Mucosa of gallbladder (tissue), 1 donor: ENCODE results near the gene ADK. TPM values are rescaled to one million over a fixed set of nuclear protein-coding genes. Genes with fewer than 3 reads are reported as not detected.
"Not testable (repeated sequence)": the region's sequence is repeated elsewhere in the genome, so short reads cannot be mapped to it uniquely, and the experiment has no call there.

ENCODE experiments used
- DNase-seq: peaks from one replicate; pipeline ENCODE4 v3.0.0-alpha.2; 2020; ENCODE audit warnings: low spot score
- total RNA-seq: library from RNA; stranded (reverse); gene quantifications from one replicate; pipeline ENCODE4 v1.2.1, GENCODE V29; 2021
- donor health status: DM: no; HTN: no; CAD: no.

The ADK gene
- total RNA-seq, 1 donor from 2014 or later: 13.0 TPM

DNA sequence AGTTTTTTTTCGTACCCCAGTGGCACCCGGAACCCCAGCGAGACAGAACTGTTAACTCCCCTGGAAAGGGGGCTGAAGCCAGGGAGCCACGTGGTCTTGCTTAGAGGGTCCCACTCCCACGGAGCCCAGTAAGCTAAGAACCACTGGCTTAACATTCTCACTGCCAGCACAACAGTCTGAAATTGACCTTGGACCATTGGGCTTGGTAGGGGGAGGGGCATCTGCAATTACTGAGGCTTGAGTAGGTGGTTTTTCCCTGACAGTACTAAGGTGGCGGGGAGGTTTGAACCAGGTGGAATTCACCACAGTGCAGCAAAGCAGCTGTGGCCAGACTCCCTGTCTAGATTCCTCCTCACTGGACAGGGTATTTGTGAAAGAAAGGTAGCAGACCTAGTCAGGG lies 196.5 kb downstream of the ADK start:
- no peak for DNase-seq

DNA sequence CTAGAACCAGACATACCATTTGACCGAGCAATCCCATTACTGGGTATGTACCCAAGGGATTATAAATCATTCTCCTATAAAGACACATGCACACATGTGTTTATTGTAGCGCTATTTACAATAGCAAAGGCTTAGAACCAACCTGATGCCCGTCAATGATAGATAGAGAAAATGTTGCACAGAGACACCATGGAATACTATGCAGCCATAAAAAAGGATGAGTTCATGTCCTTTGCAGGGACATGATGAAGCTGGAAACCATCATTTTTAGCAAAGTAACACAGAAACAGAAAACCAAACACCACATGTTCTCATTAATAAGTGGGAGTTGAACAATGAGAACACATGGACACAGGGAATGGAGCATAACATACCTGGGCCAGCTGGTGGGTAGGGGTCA lies 202.0 kb downstream of the ADK start:
- DNase-seq: not testable (repeated sequence)

DNA sequence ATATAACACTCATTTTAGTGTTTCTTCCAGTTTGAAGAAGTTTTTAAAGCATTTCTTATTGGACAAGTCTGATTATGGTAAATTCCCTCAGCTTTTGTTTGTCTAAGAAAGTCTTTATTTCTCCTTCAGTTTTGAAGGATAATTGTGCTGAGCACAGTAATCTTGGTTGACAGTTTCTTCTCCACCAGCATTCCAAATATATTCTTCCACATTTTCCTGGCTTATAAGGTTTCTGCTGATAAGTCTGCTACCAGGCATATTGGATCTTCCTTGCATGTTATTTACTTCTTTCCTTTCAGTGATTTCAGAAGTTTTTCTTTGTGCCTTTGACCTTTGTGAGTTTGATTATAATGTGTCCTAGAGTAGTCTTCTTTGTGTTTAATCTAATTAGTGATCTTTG lies 210.7 kb downstream of the ADK start:
- no peak for DNase-seq

DNA sequence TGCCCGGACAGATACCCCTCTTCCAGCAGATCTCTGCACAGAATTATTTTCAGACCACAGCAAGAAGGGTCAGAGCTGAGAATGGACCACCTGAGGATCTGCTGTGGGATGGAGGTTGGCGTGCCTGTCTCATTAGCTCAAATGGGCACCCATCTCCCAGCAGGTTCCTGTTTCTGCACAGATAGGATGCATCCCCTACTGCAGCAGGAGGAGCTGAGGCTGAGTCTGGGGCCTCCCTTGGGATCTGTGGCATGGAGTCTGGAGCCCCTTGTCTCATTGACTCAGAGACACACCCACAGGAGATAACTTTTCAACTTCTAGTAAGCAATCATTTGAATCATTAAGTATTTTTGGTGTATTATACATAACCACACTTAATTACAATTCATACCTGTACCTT lies 212.7 kb downstream of the ADK start:
- DNase-seq: no peak

DNA sequence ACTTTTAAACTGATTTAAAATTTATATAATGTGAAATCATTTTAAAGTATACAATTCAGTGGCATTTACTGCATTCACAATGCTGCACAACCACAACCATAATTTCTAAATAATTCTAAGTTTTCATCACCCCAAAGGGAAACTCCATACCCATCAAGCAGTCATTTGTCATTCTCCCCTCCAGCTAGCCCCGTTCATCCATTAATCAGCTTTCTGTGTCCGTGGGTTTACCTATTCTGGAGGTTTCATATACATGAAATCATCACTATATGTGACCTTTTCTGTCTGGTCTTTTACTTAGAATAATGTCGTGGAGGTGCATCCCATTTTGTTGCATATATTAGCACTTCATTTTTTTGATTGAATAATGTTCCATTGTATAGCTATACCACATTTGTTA lies 214.1 kb downstream of the ADK start:
- no peak for DNase-seq

DNA sequence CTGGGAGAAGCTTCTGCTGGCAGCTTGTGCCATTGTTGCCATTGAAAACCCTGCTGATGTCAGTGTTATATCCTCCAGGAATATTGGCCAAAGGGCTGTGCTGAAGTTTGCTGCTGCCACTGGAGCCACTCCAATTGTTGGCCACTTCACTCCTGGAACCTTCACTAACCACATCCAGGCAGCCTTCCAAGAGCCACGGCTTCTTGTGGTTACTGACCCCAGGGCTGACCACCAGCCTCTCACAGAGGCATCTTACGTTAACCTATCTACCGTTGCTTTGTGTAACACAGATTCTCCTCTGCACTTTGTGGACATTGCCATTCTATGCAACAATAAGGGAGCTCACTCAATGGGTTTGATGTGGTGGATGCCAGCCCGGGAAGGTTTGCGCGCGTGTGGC lies 220.7 kb downstream of the ADK start:
- DNase-seq: no peak

DNA sequence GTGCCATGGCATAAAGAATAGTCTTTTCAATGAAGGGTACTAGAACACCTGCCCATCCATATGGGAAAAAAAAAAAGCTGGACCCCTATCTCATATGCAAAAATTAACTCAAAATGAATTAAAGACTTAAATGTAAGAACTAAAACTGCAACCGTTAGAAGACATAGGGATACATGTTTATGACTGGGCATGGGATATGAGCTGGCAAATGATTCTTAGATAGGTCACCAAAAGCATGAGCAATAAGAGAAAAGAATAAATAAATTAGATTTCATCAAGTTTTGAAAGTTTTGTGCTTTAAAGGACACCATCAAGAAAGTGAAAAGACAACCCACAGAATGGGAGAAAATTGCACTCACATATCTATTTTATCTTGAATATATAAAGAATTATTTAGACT lies 222.0 kb downstream of the ADK start:
- DNase-seq: no peak

DNA sequence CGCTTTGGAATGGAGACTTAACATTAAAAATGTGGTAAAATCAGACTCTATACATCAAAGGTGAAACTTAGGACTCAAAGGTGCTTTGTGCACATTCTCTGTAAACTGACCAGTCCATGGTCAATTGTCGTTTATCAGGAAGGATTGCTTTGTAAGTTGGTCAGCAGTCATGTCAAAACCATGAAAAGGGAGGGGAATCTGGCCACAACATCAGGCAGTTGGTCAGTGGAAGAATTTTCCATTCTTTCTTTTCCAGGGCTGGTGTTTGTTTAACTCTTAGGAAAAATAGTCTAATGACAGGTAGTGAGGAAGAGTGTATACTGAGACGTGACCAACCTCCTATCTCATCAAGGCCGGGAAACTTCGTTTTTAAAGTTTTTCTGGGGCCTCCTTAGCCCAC lies 226.5 kb downstream of the ADK start:
- no peak for DNase-seq

DNA sequence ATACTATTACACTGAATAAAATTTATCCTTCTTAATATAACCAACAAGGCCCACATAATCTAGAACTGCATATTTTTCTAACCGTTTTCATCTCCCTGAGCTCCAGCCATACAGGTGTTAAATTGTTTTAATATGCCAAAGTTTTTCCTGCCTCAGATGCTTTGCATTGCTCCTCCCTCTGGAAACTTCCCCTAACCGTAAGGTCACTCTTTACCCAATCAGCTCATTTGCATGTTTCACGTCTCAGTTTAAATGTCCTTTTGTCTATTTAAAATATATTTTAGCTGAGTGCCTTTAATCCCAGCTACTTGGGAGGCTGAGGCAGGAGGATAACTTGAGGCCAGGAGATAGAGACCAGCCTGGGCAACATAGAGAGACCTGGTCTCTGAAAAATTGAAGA lies 228.5 kb downstream of the ADK start:
- no peak for DNase-seq

DNA sequence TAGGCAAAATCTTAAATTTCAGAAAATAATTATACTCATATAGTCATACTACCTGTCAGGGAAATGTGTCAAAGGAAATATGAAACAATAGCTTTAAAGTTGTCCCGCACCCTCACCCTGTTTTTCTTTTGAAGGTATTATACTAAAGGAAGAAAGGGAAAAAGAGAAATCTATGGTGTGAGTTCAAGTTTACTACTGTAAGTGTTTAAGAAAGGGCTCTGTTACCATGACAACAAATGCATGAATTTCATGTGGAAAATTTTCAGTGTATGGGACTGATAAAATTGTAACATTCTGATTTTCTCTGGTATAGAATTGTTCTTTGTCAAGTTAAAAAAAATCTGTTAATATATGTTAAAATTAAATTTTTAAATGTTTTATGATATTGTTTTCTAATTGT lies 229.8 kb downstream of the ADK start:
- no peak for DNase-seq

DNA sequence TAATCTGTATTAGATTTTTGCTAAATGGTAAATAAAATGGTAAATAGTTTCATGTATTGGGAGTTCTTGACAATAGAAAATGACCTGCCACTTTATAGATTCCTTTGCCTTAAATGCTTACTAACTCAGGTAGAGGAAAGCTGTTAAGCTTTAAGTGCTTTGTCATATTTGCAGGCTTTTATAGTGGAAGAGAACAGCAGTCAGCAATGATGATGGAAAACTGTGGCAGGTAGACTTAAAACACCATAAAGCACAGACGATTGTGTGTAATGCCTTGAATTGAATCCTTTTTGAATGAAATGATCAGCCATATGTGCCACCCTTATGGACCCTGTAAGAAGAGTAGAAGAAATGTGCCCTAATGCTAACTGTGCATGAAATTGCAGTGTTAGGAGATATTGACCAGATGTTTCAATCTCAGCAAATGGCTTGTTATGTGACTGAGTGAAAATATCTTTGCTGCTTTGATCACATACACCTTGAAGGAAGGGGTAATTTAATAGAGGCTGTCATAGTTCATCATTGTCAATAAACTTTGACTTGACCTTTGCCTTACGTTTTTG lies 230.4 kb downstream of the ADK start:
- no peak for DNase-seq

DNA sequence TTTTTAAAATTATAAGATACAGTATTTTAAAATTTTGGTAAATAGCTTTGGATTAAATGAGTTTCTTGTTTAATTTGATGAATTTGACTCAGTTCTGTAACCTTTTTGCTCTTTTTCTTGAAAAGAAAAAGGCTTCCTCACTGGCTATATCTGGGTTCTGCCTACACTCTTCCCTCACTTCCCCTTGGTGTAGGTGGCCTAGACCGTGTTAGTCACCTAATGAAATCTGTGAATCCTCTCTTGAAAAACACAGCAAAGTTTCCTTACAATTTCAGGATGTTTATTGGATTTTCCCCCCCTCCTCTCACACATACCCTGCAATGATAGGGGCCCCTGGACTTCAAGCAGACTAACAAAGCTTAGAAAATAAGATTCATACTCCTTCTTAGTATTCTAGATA lies 231.6 kb downstream of the ADK start:
- no peak for DNase-seq

DNA sequence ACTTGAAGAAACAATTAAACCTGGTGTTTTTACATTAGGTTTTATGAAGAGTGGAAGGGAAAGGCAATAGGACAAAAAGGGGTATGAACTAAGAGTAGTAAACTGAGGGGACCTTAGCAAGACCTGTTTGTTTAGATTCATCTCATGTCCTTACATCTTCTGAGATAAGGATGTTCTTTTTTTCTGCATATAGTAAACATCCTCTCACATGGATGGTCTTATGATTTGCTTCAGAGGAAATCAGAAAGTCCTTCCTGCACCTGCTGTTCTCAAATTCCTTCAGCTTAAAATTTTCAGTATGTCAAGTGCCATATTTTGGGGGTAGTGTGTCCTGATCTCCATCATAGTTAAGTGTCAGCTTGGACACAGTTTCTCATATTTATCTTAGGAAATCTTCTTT lies 232.6 kb downstream of the ADK start:
- no peak for DNase-seq

DNA sequence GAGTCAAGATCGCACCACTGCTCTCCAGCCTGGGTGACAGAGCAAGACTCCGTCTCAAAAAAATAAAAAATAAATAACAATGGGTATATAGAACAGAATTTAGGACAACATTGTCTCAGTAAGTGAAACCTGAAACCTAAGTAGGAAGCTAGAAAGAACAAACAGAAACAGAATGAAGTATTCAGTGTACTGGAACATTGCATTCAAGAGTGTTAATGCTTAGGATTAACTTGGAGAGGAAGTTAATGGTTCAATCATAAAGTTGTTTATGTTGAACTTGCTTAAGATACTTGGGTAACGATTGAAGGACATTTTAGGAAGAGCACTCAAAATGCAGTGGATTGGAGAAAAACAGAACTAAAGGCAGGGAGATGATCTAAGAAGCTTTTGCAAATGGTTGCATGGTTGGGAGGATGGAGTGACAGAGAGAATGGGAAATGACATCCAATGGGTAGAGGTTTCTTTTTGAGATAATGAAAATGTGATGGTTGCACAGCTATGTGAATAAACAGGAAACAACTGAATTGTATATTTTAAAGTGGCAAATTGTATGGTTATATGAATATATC lies 233.7 kb downstream of the ADK start:
- DNase-seq: no peak

DNA sequence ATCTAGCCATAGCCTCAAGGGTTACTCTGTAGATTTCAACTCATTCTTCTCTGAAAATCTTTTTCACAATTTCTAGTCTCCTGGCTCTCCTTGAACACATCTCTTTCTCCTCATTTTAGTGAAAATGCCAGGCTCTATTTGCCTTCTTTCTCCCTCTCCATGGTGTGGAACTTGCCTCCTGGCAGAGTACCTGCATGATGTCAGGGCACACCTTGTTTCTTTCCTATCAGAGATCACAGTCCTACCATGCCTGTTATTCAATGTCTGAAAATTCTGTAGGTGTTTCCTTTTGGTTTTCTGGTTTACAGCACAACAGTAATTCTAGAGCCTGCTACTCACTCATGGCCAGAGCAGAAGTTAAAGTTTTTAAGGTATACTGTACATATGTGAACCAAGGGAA lies 237.8 kb downstream of the ADK start:
- no peak for DNase-seq

DNA sequence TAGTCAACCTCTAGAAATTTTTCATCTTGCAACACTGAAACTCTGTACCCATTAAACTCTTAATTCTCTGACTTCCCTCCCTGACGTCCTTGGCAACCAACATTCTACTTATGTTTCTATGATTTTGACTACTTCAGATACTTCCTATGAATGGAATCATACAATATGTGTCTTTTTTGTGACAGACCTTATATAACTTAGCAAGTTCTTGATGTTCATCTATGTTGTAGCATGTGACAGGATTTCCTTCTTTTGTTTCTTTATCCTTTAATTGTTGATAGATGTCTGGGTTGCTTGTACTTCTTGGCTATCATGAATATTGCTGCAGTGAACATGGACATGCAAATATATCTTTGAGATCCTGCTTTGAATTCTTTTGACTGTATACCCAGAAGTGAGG lies 240.8 kb downstream of the ADK start:
- no peak for DNase-seq

DNA sequence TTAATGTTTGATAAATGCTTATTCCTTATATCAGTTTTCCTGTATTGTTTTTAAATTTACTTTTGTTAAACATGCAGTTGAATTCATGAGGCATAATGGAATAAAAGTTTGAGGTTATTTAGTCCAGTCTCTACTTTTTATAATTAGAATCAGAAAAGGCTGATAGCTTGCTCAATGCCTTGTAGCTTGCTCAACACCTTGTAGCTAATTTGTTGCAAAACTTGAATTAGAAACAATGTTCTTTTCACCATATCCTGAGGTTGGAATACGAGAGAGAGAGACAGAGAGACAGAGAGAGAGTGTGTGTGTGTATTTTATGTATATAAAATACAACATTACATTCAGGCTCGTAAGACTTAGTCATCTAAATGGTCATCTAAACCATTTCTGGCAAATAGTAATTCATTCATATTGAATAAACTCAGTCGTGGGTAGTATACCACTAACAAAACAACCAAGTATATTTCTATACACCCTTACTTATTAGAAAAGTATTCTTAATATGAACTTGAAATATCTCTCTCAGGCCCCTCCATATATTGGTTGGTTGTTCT lies 243.5 kb downstream of the ADK start:
- no peak for DNase-seq

DNA sequence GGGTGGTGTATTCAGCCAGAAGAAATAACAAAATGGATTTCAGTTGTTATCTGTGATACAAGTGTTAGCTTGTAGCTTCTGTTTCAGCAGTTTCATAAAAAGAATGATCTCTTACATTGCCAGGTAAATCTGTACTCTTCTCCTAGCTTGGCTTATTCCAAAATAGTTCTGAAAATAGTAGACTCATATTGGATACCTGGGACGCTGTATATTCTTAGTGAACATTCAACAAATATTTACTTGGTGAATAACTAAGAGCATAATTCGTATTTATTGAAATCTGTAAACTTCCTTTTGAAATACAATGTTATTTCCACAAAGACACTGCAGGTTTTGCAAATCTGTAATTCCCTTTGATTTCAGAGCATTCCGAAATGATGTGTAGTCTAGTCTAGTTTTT lies 249.2 kb downstream of the ADK start:
- DNase-seq: no peak

DNA sequence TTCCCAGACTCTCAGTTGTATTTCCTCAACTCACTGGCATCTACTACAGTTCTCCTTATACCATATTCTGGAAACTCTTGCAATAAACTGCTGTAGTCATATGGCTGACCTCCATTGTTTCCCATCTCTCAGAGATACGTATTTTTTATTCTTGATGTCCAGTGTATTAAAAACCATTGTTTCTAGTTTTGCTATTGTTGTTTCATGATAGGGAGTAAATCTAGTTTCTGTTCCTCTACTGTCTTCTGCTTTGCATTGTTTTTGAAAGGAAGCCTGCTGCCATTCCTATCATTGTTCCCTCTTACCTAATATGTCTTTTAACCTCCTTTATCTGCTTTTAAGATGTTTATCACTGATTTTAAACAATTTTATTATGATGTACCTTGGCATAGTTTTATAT lies 255.0 kb downstream of the ADK start:
- DNase-seq: no peak

DNA sequence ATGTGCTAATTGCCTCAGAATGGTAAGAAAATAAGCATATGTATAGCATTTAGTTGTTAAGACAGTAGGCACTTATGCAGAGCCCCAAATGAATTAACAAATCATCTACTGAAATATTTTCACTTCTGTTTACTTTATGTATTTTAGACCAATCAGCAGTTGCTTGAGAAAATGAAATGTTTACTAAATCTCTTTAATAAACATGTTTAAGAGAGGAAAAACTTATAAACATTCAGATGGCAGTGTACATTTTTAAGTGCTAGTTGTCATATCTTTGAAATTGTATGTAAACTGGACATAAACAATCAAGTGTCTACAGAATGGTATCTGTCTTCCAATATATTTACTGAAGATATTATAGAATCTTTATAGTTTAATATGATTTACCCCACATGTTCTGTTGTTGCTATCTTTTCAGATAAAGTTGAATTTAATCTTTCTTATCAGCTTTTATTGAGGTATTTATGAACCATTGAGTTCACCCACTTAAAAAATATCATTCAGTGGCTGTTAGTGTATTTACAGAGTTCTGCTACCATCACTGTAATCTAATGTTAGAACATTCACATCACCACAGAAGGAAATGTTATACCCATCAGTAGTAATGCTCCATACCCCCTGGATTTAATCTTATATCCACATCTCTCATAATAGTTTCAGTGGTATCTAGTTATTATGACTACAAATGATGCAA lies 264.3 kb downstream of the ADK start:
- DNase-seq: no peak

DNA sequence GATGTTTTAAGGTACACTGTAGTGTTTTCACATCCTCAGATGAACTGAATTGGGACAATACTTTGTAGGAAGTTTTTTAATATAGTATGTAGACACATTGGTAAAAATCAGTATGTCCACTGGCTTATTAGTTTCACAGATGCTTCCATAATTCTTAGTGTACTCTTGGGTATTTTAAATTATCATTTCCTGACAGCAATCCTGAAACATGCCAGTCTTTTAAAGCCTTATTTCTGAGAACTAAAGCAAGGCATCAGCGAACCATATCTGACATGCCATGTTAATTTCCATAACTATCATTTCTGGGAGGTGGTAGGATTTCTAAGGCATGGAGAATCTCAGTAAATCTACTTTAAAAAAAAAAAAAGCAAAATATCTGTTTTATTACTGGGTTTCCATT lies 266.4 kb downstream of the ADK start:
- no peak for DNase-seq

DNA sequence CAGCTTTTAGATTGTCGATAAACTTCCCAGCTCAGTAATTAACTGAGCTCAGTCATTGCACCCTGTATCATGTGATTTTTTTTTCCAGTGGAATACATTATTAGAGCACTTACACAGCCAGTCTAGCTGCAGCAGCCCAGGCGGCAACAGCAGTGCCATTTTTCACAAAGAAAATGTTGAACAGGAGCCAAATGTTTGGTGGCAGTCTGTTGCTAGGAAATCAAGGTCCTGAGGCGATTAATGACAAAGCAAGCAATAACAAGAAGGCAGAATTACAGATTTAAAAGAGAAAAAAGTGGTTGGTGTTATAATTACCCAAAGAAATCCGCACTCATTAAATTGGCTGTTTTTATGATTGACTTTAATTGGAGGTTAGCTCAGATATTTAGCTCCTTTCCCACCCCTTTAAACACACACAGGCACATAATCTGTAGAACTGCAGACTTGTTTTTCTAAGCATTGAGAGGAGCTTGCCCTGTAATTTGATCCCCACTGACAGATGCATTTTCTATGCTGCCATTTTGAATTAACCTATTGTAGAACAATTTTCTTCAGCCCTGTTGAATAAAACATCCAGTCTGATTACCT lies 267.4 kb downstream of the ADK start:
- DNase-seq: no peak

DNA sequence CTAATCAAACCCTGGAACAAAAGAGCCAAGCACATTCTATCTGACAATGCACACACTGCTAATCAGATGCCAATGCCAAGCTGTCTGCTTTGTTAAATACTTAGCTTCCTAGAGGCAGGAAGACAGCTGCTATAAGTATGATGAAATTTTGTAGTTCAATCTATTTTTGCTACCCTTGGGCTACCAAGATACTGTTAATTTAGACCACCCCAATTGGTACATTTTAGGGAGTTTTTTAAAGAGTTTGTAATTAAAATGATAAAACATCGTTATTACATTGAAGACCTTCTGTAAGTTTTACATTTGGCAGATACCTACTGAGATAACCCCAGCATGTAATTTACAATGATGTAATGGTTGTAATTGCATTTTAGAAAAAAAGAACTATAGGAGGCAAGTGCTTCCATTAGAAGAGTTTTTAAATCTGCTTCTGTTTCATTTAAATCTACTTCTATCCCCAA lies 268.5 kb downstream of the ADK start:
- DNase-seq: no peak
